Vagina (tissue), 2 donors: Measurements from ENCODE around the gene ARL3.

Source experiments
- POLR2A ChIP-seq, 2 donors: fragments of 450-650 bp; IDR thresholded peaks; one replicate each; pipeline ENCODE4 v1.6.1; 2017; ENCODE audit warnings: antibody characterized with exemption in 2 of 2, mild to moderate bottlenecking in 2 of 2, moderate library complexity in 2 of 2
- TF ChIP-seq, protein P1 (sequence below), 3 experiments: fragments of 450-650 bp in 2 of 3; fragments of 200-600 bp in 1 of 3; sonication (generic) in 1 of 3; IDR thresholded peaks; one replicate each; pipeline ENCODE4 v1.5.1; 2017 to 2019; ENCODE audit warnings: antibody characterized with exemption in 3 of 3, mild to moderate bottlenecking in 2 of 3, moderate library complexity in 2 of 3

DNA sequence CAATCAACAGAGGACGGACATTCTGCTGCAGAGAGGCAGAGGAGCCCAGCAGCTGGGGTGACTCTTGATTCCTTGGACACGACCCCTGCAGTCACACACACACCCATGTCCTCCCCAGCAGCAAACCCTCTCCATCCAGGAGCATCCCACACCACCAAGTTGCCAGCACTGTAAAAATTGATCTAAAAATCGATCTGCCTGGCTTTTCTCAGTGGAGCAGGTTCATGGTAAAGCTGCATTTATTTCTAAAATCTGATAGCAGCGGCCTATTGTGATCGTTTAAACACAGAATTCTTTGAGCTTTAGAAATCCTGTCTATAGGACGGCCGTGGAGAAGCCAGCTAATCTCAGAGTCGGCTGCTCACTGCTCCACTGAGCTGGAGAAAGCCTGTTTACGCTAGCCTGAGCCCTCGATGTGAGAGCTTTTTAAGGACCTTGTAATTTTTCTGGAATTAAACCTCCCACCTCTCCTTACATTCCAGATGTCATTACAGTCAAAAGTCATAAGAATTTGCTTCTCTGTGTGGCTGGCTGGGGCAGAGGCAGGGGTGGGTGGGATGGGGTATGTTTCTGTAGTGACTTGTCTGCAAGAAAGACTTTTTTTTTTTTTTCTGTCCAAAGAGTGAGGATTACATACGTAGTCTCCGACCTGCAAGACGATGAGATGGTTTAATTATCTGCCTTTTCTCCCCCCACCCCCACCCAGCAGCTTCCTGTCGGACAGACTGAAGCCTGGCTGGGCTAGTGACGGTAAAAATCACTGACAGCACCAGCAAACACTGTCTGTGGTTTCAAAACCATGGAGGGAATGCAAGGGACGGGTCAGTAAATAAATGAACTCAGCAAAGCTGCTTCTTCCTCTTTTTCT is 38.3 kb downstream of the ARL3 start:
- TF ChIP-seq, protein P1, sequence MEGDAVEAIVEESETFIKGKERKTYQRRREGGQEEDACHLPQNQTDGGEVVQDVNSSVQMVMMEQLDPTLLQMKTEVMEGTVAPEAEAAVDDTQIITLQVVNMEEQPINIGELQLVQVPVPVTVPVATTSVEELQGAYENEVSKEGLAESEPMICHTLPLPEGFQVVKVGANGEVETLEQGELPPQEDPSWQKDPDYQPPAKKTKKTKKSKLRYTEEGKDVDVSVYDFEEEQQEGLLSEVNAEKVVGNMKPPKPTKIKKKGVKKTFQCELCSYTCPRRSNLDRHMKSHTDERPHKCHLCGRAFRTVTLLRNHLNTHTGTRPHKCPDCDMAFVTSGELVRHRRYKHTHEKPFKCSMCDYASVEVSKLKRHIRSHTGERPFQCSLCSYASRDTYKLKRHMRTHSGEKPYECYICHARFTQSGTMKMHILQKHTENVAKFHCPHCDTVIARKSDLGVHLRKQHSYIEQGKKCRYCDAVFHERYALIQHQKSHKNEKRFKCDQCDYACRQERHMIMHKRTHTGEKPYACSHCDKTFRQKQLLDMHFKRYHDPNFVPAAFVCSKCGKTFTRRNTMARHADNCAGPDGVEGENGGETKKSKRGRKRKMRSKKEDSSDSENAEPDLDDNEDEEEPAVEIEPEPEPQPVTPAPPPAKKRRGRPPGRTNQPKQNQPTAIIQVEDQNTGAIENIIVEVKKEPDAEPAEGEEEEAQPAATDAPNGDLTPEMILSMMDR (IDR thresholded peaks at IDR 0.05), result no peak
- TF ChIP-seq POLR2A (IDR thresholded peaks at IDR 0.05), result no peak
